SKM-1 treated with dmso at 0.1 percent for 144 hours (cell line): Measurements from ENCODE around the gene FAXC.
"Not testable (repeated sequence)": the region's sequence is repeated elsewhere in the genome, so short reads cannot be mapped to it uniquely, and the experiment has no call there.

ENCODE experiments used
- DNase-seq: peaks from one replicate; lab custom pipeline; 2025; ENCODE audit not compliant: unreplicated experiment; lab: John Stamatoyannopoulos, UW

FAXC gene

GRCh38 chr6:99288668-99289067, 60.8 kb downstream of the FAXC start:
- no peak for DNase-seq

- DNase-seq, result no peak
Observed at GRCh38 chr6:99287523-99287922, 62.0 kb downstream of the FAXC start.

DNA sequence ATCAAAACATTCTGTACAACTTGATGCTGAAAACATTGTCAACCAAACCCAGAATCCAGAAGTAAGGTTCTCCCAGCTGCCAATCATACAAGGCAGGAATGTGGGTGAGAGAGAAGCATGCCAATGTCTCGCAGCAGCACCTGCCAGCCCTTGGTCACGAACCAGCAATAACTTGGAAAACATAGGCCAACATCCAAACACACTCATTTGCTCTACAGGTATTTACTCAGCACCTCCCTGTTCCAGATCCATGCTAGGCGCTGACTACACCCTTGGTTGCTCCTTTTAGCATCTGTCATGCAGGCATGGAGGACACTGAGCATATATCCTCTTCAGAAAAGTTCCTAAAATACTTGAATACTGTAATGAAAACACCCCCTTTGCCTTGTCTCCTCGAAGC, 63.6 kb downstream of the FAXC start:
- DNase-seq, result no peak

GRCh38 chr6:99282479-99283062, 66.9 kb downstream of the FAXC start:
- DNase-seq, result peak; percentile 44

GRCh38 chr6:99276747-99277146, 72.7 kb downstream of the FAXC start:
- no peak for DNase-seq

GRCh38 chr6:99270826-99271225, 78.6 kb downstream of the FAXC start:
- no peak for DNase-seq

DNA sequence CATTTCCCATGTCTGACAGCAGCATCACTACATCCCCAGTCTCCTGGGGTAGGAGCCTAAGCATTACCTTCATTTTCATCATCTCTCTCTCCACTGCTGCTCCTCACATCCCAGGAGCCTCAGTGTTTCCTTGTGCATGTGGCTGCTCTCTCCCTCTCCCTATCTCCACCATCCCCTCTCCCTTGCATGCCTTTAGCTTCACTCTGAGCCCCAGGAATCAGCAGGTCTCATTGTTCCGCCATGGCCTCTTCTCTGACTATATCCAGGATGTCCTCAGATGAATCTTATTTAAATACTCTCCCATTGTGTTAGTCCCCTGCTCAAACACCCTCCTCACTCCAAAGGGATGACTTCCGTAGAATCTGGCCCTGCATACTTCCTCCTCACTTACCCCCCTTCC, 79.4 kb downstream of the FAXC start:
- DNase-seq, result no peak

DNA sequence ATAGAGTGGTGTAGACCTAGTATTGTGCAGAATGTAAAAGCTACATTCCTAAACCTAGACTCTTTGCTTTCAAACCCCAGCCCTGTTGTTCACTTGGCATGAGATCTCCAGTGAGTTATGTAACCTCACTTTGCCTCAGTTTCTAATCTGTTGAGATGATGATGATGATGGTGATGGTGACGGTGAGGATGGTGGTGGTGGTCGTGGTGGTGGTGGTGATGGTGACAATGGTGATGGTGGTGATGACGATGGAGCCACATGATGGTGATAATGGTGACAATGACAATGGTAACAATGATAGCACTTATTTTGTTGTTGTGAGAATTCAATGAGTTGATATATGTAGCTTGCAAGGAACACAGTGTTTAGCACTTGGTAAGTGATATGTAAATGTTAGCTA, 80.3 kb downstream of the FAXC start:
- DNase-seq, result no peak

GRCh38 chr6:99266996-99267395, 82.5 kb downstream of the FAXC start:
- not testable (repeated sequence) for DNase-seq

DNA sequence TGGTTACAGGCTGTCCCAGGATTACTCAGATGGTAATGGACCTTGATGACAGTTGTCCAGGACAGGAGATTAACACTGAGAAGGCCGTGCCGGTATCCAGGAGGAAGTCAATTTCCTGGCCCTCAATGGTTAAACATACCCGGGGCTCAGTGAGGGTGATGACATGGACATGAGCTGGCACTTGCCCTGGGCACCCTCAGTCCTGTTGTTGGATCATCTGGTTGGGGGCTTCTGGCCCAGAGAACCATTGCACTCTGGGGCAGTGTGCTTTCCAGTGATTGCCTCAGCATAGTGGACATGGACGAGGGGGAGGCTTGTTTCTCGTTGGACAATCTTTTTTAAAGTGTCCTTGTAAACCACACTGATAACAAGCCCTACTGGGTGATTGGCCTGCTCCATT, 84.0 kb downstream of the FAXC start:
- DNase-seq, result not testable (repeated sequence)

- no peak for DNase-seq
Observed at GRCh38 chr6:99254616-99255550, 94.6 kb downstream of the FAXC start.

DNA sequence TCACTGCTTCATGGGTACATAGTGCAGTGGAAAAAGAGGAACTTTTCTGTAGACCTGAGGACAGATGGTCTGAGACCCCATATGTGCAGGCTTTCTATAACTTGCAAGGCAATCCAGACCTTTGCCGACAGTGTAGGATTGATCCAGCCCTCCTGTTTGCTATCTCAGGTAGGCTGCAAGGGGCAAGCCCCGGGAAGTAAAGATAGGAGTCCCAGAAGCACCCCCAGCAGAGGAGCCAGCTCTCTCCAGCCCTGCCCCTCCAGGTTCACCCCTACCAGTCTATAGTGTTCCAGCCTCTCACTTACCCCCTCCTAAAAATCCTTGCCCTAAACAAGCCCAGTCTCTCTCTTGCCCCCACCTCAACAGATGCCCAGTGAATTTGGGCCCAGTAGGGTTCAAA, 96.2 kb downstream of the FAXC start:
- no peak for DNase-seq

- DNase-seq, result no peak
Observed at GRCh38 chr6:99252421-99252820, 97.1 kb downstream of the FAXC start.

DNA sequence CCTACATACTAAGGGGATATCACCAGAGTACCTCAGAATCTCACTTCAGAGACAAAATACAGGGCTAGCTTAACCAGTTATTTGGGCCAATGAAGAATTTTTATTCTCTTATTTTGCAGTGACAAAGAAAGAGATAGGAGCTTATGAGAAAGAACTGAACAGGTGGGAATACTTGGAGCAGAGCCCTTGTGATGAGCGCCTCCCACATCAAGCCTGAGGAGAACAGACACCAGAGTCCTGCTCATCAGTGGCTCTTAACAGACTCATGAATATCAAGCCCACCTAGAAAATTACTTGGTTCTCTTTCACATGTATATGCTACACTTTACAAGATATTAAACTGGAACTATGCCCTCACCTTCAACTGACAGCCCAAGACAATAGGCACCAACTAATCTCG, 99.0 kb downstream of the FAXC start:
- no peak for DNase-seq

DNA sequence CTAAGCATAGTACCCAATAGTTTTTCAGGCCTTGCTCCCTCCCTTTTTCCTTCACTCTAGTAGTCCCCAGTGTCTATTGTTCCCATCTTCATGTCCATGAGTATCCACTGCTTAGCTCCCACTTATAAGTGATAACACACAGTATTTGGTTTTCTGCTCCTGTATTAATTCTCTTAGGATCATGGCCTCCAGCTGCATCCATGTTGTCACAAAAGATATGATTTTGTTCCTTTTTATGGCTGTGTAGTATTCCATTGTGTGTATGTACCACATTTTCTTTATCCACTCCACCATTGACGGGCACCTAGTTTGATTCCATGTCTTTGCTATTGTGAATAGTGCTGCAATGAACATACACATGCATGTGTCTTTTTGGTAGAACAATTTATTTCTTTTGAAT, 102.9 kb downstream of the FAXC start:
- no peak for DNase-seq

- DNase-seq, result peak; percentile 6
Observed at GRCh38 chr6:99241905-99242534, 107.5 kb downstream of the FAXC start.

DNA sequence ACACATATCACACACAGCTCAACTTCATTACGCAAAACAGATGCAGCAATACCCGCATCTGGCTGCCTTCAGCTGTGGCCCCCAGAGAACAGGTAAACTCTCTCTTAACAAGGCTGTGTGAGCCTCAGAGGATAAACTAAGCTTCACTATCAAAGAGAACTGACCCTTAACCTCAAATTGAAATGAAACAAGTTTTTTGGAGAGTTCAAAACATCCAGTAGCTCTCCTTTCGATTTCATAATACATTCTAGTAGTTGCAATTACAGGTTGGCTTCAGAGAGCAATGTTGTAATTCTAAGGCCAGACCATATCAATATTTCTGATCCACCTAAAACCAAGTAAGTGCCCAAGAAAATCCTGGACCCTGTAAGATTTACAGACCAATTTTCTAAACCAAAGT, 113.5 kb downstream of the FAXC start:
- no peak for DNase-seq

GRCh38 chr6:99233219-99233618, 116.3 kb downstream of the FAXC start:
- DNase-seq, result no peak

- DNase-seq, result no peak
Observed at GRCh38 chr6:99232056-99232455, 117.4 kb downstream of the FAXC start.

DNA sequence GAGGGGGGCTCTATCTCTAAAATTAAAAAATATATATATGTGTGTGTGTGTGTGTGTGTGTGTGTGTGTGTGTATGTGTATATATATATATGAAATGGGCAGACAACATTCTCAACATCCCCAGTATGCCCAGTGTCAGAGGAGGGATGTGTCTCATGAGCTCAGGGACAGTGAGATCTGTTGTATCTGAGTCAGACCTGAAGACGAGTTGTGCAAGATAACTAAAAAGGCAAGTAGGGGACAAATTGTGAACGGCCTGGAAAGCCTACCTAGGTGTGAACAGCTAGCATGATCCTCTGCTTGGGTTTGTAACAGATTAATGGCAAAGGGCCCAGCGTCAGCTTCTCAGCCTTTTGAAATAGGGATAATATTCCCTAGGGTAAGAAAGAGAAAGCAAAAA, 124.3 kb downstream of the FAXC start:
- DNase-seq, result no peak
